ENCODE results near the gene SSH2. TPM values are rescaled to one million over a fixed set of nuclear protein-coding genes. Genes with fewer than 3 reads are reported as not detected.

The SSH2 gene
- total RNA-seq, 2 experiments from 2014 or later, result 32.6 to 36.1 TPM

GRCh38 chr17:29589524-29590410 is 340.3 kb downstream of the SSH2 start, which contains the start of gene GIT1:
Gene GIT1, minus strand, starts transcription at chr17:29589648. Its CDS starts 270 bp downstream, at chr17:29589378.
- intact Hi-C loops (cut with DNase I, micrococcal nuclease), result loop anchor here (1.0 to 2.0 kb wide), 6 partner anchors 21 to 341 kb away; partner anchors contain the start of genes TP53I13 (in 2 of the 2), SSH2 (in 1 of the 2) and TAOK1 (in 1 of the 2)
- ChIA-PET CTCF (interaction anchor here (1.5 to 5.0 kb wide), 5 partner anchors 10 to 27 kb away, joined by 6 to 79 read pairs (median 26); partner anchors contain the start of gene TP53I13), POLR2A (no interaction called here)
- H3K27ac Mint-ChIP-seq, result peak within 1 kb of the TSS; percentile 92
- DNase-seq, result peak; percentile 92
- H3K27me3 Mint-ChIP-seq, result no peaks in the 10 kb centered on the region
- H3K4me3 Mint-ChIP-seq, result peak within 1 kb of the TSS; percentile 94
- H3K36me3 Mint-ChIP-seq (ENCODE audit: low read depth), result peaks cover 5% of the 10 kb centered on the region
- no peaks in the 10 kb centered on the region for H3K9me3 Mint-ChIP-seq (ENCODE audit: low read depth)
- peak; percentile 69 for ATAC-seq
- peaks cover 64% of the 10 kb centered on the region for H3K4me1 Mint-ChIP-seq

- intact Hi-C loops (cut with DNase I, micrococcal nuclease), result loop anchor here (1.0 to 2.0 kb wide), 5 partner anchors 20 to 342 kb away; partner anchors contain the start of genes TP53I13 (in 2 of the 2) and SSH2 (in 1 of the 2)
- CTCF ChIA-PET, result interaction anchor here (0.8 to 1.9 kb wide), 9 partner anchors 9 to 190 kb away, joined by 3 to 18 read pairs (median 4); partner anchors contain the start of gene TP53I13
- peak overlapping the region; percentile 92 for H3K27ac Mint-ChIP-seq
- no peak for ATAC-seq
- H3K4me3 Mint-ChIP-seq, result peak overlapping the region; percentile 94
- no peaks in the 10 kb centered on the region for H3K27me3 Mint-ChIP-seq
- peaks cover 7% of the 10 kb centered on the region for H3K36me3 Mint-ChIP-seq (ENCODE audit: low read depth)
- POLR2A ChIA-PET, result interaction anchor here (0.6 kb wide), 1 partner anchor 29 kb away, joined by 3 read pairs; no protein-coding TSS in a partner anchor
- DNase-seq, result peak; percentile 73
- peaks cover 69% of the 10 kb centered on the region for H3K4me1 Mint-ChIP-seq
- H3K9me3 Mint-ChIP-seq (ENCODE audit: low read depth), result no peaks in the 10 kb centered on the region
Observed at GRCh38 chr17:29588562-29589411, 341.2 kb downstream of the SSH2 start.

- Mint-ChIP-seq H3K4me3 (peak overlapping the region; percentile 94), H3K36me3 (ENCODE audit: low read depth) (peaks cover 14% of the 10 kb centered on the region), H3K9me3 (ENCODE audit: low read depth) (no peaks in the 10 kb centered on the region), H3K27me3 (no peaks in the 10 kb centered on the region), H3K27ac (peak overlapping the region; percentile 92), H3K4me1 (peaks cover 69% of the 10 kb centered on the region)
- intact Hi-C loops (cut with DNase I, micrococcal nuclease), result loop anchor here in 1 of 2 experiments (2.0 kb wide), 1 partner anchor 19 kb away; the partner anchor contains the start of gene TP53I13
- no peak for DNase-seq
- ChIA-PET CTCF (interaction anchor here (0.7 to 1.9 kb wide), 12 partner anchors 8 to 536 kb away, joined by 3 to 18 read pairs (median 4); partner anchors contain the start of gene TP53I13), POLR2A (interaction anchor here (0.6 kb wide), 1 partner anchor 29 kb away, joined by 3 read pairs; no protein-coding TSS in a partner anchor)
- ATAC-seq, result no peak
Observed at GRCh38 chr17:29588017-29588561, 341.9 kb downstream of the SSH2 start.

- Mint-ChIP-seq H3K9me3 (ENCODE audit: low read depth) (no peaks in the 10 kb centered on the region), H3K4me3 (peak overlapping the region; percentile 94), H3K36me3 (ENCODE audit: low read depth) (peaks cover 19% of the 10 kb centered on the region), H3K4me1 (peaks cover 66% of the 10 kb centered on the region), H3K27me3 (no peaks in the 10 kb centered on the region), H3K27ac (peak overlapping the region; percentile 92)
- ChIA-PET POLR2A (no interaction called here), CTCF (interaction anchor here (0.7 to 1.9 kb wide), 11 partner anchors 8 to 537 kb away, joined by 3 to 18 read pairs (median 4); no protein-coding TSS in a partner anchor)
- DNase-seq (no peak), ATAC-seq (no peak)
- intact Hi-C loops (cut with DNase I, micrococcal nuclease), result no loop called here
Observed at GRCh38 chr17:29587591-29587990, 342.4 kb downstream of the SSH2 start.

GRCh38 chr17:29586676-29587469 is 343.2 kb downstream of the SSH2 start:
- Mint-ChIP-seq H3K9me3 (ENCODE audit: low read depth) (no peaks in the 10 kb centered on the region), H3K4me3 (peak overlapping the region; percentile 94), H3K27ac (peak overlapping the region; percentile 7), H3K4me1 (peaks cover 59% of the 10 kb centered on the region), H3K27me3 (no peaks in the 10 kb centered on the region), H3K36me3 (ENCODE audit: low read depth) (peaks cover 24% of the 10 kb centered on the region)
- ATAC-seq (no peak), DNase-seq (no peak)
- POLR2A ChIA-PET, result no interaction called here
- intact Hi-C loops (cut with DNase I, micrococcal nuclease), result no loop called here
- CTCF ChIA-PET, result interaction anchor here (0.7 to 2.0 kb wide), 8 partner anchors 12 to 538 kb away, joined by 3 to 18 read pairs (median 4); no protein-coding TSS in a partner anchor

GRCh38 chr17:29585080-29585751 is 344.8 kb downstream of the SSH2 start:
- Mint-ChIP-seq H3K27ac (peak overlapping the region; percentile 85), H3K36me3 (ENCODE audit: low read depth) (peaks cover 34% of the 10 kb centered on the region), H3K27me3 (no peaks in the 10 kb centered on the region), H3K4me1 (peaks cover 51% of the 10 kb centered on the region), H3K9me3 (ENCODE audit: low read depth) (no peaks in the 10 kb centered on the region), H3K4me3 (peak overlapping the region; percentile 54)
- POLR2A ChIA-PET, result no interaction called here
- intact Hi-C loops (cut with DNase I, micrococcal nuclease), result no loop called here
- CTCF ChIA-PET, result interaction anchor here (0.6 to 2.0 kb wide), 9 partner anchors 10 to 501 kb away, joined by 3 to 7 read pairs (median 3); partner anchors contain the start of gene SSH2
- DNase-seq (peak; percentile 52), ATAC-seq (no peak)

- Mint-ChIP-seq H3K9me3 (ENCODE audit: low read depth) (no peaks in the 10 kb centered on the region), H3K4me1 (peaks cover 47% of the 10 kb centered on the region), H3K36me3 (ENCODE audit: low read depth) (peaks cover 39% of the 10 kb centered on the region), H3K27ac (peak overlapping the region; percentile 85), H3K4me3 (no peak overlapping the region), H3K27me3 (no peaks in the 10 kb centered on the region)
- intact Hi-C loops (cut with DNase I, micrococcal nuclease), result no loop called here
- ChIA-PET CTCF (interaction anchor here (0.6 to 1.0 kb wide), 2 partner anchors 9 to 396 kb away, joined by 3 to 5 read pairs; no protein-coding TSS in a partner anchor), POLR2A (no interaction called here)
- ATAC-seq (no peak), DNase-seq (no peak)
Observed at GRCh38 chr17:29584452-29585079, 345.5 kb downstream of the SSH2 start.

- ChIA-PET POLR2A (no interaction called here), CTCF (interaction anchor here (0.8 to 6.0 kb wide), 4 partner anchors 9 to 348 kb away, joined by 3 to 37 read pairs (median 3); no protein-coding TSS in a partner anchor)
- peak overlapping the region; percentile 63 for H3K27ac Mint-ChIP-seq
- peaks cover 45% of the 10 kb centered on the region for H3K36me3 Mint-ChIP-seq (ENCODE audit: low read depth)
- H3K27me3 Mint-ChIP-seq, result no peaks in the 10 kb centered on the region
- H3K9me3 Mint-ChIP-seq (ENCODE audit: low read depth), result no peaks in the 10 kb centered on the region
- ATAC-seq, result no peak
- intact Hi-C loops (cut with DNase I, micrococcal nuclease), result no loop called here
- H3K4me3 Mint-ChIP-seq, result no peak overlapping the region
- no peak for DNase-seq
- H3K4me1 Mint-ChIP-seq, result peaks cover 47% of the 10 kb centered on the region
Observed at GRCh38 chr17:29583324-29584248, 346.4 kb downstream of the SSH2 start.
